A673 (cell line): ENCODE data around the gene ADAT1.

Experiments
- EZH2 ChIP-seq: fragments of 200-600 bp; sonication (generic); IDR thresholded peaks from 2 replicates; pipeline ENCODE4 v1.6.1; 2017; ENCODE audit warnings: borderline replicate concordance, low read depth, mild to moderate bottlenecking, mixed read lengths, antibody characterized with exemption, low read length; ENCODE audit not compliant: poor library complexity, severe bottlenecking
- TF ChIP-seq, protein P1 (sequence below): fragments of 300-800, 200-600 bp; sonication (generic); conservative IDR thresholded peaks from 2 replicates; pipeline ENCODE4 v1.5.1; 2017; ENCODE audit warnings: low read depth, mild to moderate bottlenecking, antibody characterized with exemption, low read length, moderate library complexity, mixed read lengths

DNA sequence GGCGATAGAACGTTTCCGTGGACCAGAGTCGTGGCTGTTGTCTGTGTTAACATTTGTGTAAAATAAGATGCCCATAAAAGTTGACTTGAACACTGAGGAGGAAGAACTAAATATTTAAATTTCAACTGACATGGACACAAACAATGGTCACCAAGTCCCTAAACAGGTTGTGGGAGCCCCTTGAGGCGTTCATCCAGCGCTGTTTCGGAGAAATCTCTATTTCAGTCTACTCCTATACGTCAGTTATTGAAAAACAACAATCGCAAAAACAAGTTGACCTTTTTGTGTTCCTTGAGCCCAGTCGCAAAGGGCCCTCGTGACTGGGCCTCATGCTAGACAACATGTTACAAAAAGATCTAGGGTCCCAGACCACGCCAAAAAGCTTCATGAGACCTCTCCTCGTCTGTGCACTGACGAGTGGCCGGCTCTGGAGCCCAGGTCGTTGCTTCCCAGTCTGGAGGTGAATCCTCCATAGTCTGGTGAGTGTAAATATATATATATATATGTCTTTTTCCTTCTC, 66.6 kb downstream of the ADAT1 start:
- TF ChIP-seq, protein P1, sequence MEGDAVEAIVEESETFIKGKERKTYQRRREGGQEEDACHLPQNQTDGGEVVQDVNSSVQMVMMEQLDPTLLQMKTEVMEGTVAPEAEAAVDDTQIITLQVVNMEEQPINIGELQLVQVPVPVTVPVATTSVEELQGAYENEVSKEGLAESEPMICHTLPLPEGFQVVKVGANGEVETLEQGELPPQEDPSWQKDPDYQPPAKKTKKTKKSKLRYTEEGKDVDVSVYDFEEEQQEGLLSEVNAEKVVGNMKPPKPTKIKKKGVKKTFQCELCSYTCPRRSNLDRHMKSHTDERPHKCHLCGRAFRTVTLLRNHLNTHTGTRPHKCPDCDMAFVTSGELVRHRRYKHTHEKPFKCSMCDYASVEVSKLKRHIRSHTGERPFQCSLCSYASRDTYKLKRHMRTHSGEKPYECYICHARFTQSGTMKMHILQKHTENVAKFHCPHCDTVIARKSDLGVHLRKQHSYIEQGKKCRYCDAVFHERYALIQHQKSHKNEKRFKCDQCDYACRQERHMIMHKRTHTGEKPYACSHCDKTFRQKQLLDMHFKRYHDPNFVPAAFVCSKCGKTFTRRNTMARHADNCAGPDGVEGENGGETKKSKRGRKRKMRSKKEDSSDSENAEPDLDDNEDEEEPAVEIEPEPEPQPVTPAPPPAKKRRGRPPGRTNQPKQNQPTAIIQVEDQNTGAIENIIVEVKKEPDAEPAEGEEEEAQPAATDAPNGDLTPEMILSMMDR = no peak
- no peak for TF ChIP-seq EZH2
